Transverse colon (tissue), 4 donors: Measurements from ENCODE around the gene NFKB1. TPM values are rescaled to one million over a fixed set of nuclear protein-coding genes. Genes with fewer than 3 reads are reported as not detected.

ENCODE experiments used
- DNase-seq: peaks from one replicate; pipeline ENCODE4 v3.0.0-alpha.2; 2019
- H3K27ac ChIP-seq, 4 donors: fragments of 200-600 bp; sonication (generic); 2 replicates each; pipeline ENCODE4 v1.5.1; 2016 to 2018; ENCODE audit warnings: inconsistent platforms in 4 of 4
- H3K27me3 ChIP-seq: fragments of 200-600 bp; sonication (generic); 2 replicates; pipeline ENCODE4 v1.5.1; 2017; ENCODE audit warnings: inconsistent platforms
- H3K36me3 ChIP-seq, 4 donors: fragments of 200-600 bp; sonication (generic); 2 replicates each; pipeline ENCODE4 v1.5.1; 2017 to 2019; ENCODE audit warnings: inconsistent platforms in 4 of 4
- H3K4me1 ChIP-seq, 4 donors: fragments of 200-600 bp; sonication (generic); 2 replicates each; pipeline ENCODE4 v1.5.1; 2017 to 2020; ENCODE audit warnings: inconsistent platforms in 4 of 4
- H3K4me3 ChIP-seq, 4 donors: fragments of 200-600 bp; sonication (generic); 1 replicate in 1 of 4; 2 replicates in 3 of 4; pipeline versions ENCODE4 v1.5.1 to v1.6.1; 2017 to 2019; ENCODE audit warnings: inconsistent platforms in 4 of 4
- H3K9me3 ChIP-seq, 2 donors: fragments of 200-600 bp; sonication (generic); 2 replicates each; pipeline ENCODE4 v1.5.1; 2017 to 2019; ENCODE audit warnings: inconsistent platforms in 2 of 2
- CTCF ChIP-seq, 5 experiments: fragments of 200-600 bp in 3 of 5; fragments of 450-650 bp in 2 of 5; sonication (generic) in 3 of 5; IDR thresholded peaks; 1 replicate in 2 of 5; 2 replicates in 3 of 5; pipeline ENCODE4 v1.5.1; 2016 to 2017; ENCODE audit warnings: antibody characterized with exemption in 5 of 5, inconsistent platforms in 3 of 5, mild to moderate bottlenecking in 2 of 5, moderate library complexity in 1 of 5
- EP300 ChIP-seq: sonication (generic); formaldehyde crosslinking; IDR thresholded peaks from one replicate; pipeline ENCODE4 v1.6.1; 2017; ENCODE audit warnings: antibody characterized with exemption, low read depth
- POLR2A ChIP-seq: fragments of 450-650 bp; IDR thresholded peaks from one replicate; pipeline ENCODE4 v1.6.1; 2016; ENCODE audit warnings: antibody characterized with exemption, mild to moderate bottlenecking, moderate library complexity
- POLR2AphosphoS5 ChIP-seq, 3 donors: sonication (generic); formaldehyde crosslinking; IDR thresholded peaks; one replicate each; pipeline ENCODE4 v1.6.1; 2016; ENCODE audit warnings: antibody characterized with exemption in 3 of 3
- WGBS, 2 donors: methylation state at CpG; one replicate each; pipeline ENCODE4 v1.1.5; 2018; ENCODE audit warnings: low coverage in 1 of 2; 5-methylcytosine and 5-hydroxymethylcytosine counted together
- in situ Hi-C, 4 donors: fragments of 200-750 bp; cut with MboI; loops; one replicate each; pipeline versions ENCODE4 v1.15.0 to v1.15.1; 2017; ENCODE audit warnings: low sequenced_read_pairs in 3 of 4, low pct_ligation_motif_present in 1 of 4, low pct_unique_long_range_greater_than_20kb in 1 of 4
- intact Hi-C: fragments of 100-400 bp; cut with DNase I; formaldehyde crosslinking; loops from one replicate; pipeline ENCODE4 v1.15.1; 2023; ENCODE audit warnings: low total_unique reads
- total RNA-seq, 4 donors: library from RNA; depleted of rRNA; stranded (reverse); fragments of >200 nt; gene quantifications; one replicate each; pipeline ENCODE4 v1.1.0, GENCODE V29; 2016

NFKB1 gene
- total RNA-seq, 4 donors from 2014 or later: 20.9 to 35.8 (median 25.2) TPM

GRCh38 chr4:102524691-102525090 lies 23.5 kb downstream of the NFKB1 start:
- no peaks in the 10 kb centered on the region for H3K9me3 ChIP-seq

GRCh38 chr4:102525097-102525496 lies 23.9 kb downstream of the NFKB1 start:
- peaks cover 3 to 25% (median 6%) of the 10 kb centered on the region in 4 donors for H3K4me1 ChIP-seq

More at GRCh38 chr4:102524691-102525090, 23.5 kb downstream of the NFKB1 start:
- DNase-seq: no peak
- H3K4me1 ChIP-seq: peaks cover 3 to 25% (median 6%) of the 10 kb centered on the region in 4 donors
- WGBS, 2 donors: 87% methylated on average over 7 of the region's 7 CpGs; no CpG with 5 or more reads in 1 of the 2 donors
- no peaks in the 10 kb centered on the region for H3K27me3 ChIP-seq
- peaks cover 0 to under 1% (median 0%) of the 10 kb centered on the region in 4 donors for H3K36me3 ChIP-seq
- no peak for TF ChIP-seq POLR2AphosphoS5 (IDR thresholded peaks at IDR 0.05)
- no peak for TF ChIP-seq CTCF (IDR thresholded peaks at IDR 0.05)
- no peak for TF ChIP-seq POLR2A
- no peak for TF ChIP-seq EP300
- in situ Hi-C loops: no loop called here
- intact Hi-C loops: no loop called here
- no peak overlapping the region for H3K27ac ChIP-seq
- no peak overlapping the region for H3K4me3 ChIP-seq

GRCh38 chr4:102525504-102525903 lies 24.3 kb downstream of the NFKB1 start:
- WGBS, 2 donors: 93 to 100% methylated on average over 1 of the region's 1 CpG
- Histone ChIP-seq H3K4me1 (peaks cover 3 to 25% (median 6%) of the 10 kb centered on the region in 4 donors), H3K27ac (no peak overlapping the region), H3K4me3 (no peak overlapping the region), H3K27me3 (no peaks in the 10 kb centered on the region), H3K36me3 (peaks cover 0 to 9% (median under 1%) of the 10 kb centered on the region in 4 donors), H3K9me3 (no peaks in the 10 kb centered on the region)
- DNase-seq: no peak
- in situ Hi-C loops: no loop called here
- intact Hi-C loops: no loop called here
- TF ChIP-seq POLR2A (no peak), EP300 (no peak), POLR2AphosphoS5 (IDR thresholded peaks at IDR 0.05) (no peak), CTCF (IDR thresholded peaks at IDR 0.05) (no peak)

More at GRCh38 chr4:102525097-102525496, 23.9 kb downstream of the NFKB1 start:
- Histone ChIP-seq H3K9me3 (no peaks in the 10 kb centered on the region), H3K27ac (no peak overlapping the region), H3K27me3 (no peaks in the 10 kb centered on the region), H3K4me3 (no peak overlapping the region), H3K36me3 (peaks cover 0 to 5% (median 0%) of the 10 kb centered on the region in 4 donors)
- DNase-seq: no peak
- WGBS, 2 donors: 74 to 75% methylated on average over 5 of the region's 5 CpGs
- in situ Hi-C loops: no loop called here
- intact Hi-C loops: no loop called here
- no peak for TF ChIP-seq CTCF (IDR thresholded peaks at IDR 0.05)
- no peak for TF ChIP-seq POLR2A
- no peak for TF ChIP-seq POLR2AphosphoS5 (IDR thresholded peaks at IDR 0.05)
- TF ChIP-seq EP300: no peak

- Histone ChIP-seq H3K9me3 (no peaks in the 10 kb centered on the region), H3K27me3 (no peaks in the 10 kb centered on the region), H3K4me1 (peaks cover 3 to 23% (median 6%) of the 10 kb centered on the region in 4 donors), H3K36me3 (peaks cover 0 to 9% (median 3%) of the 10 kb centered on the region in 4 donors), H3K4me3 (no peak overlapping the region), H3K27ac (no peak overlapping the region)
- in situ Hi-C loops (no loop called here), intact Hi-C loops (no loop called here)
- DNase-seq: no peak
- TF ChIP-seq POLR2AphosphoS5 (IDR thresholded peaks at IDR 0.05) (no peak), EP300 (no peak), CTCF (IDR thresholded peaks at IDR 0.05) (no peak), POLR2A (no peak)
- WGBS, 2 donors: 91 to 96% methylated on average over 4 of the region's 4 CpGs
Observed at GRCh38 chr4:102526532-102526931, 25.4 kb downstream of the NFKB1 start.
